Cerebellar nuclear complex (tissue), 1 donor: ENCODE results near the gene EFHD2.

Source experiments
- DNase-seq, 2 experiments: peaks; one replicate each; lab custom pipeline; 2025; lab: John Stamatoyannopoulos, UW

EFHD2 gene

DNA sequence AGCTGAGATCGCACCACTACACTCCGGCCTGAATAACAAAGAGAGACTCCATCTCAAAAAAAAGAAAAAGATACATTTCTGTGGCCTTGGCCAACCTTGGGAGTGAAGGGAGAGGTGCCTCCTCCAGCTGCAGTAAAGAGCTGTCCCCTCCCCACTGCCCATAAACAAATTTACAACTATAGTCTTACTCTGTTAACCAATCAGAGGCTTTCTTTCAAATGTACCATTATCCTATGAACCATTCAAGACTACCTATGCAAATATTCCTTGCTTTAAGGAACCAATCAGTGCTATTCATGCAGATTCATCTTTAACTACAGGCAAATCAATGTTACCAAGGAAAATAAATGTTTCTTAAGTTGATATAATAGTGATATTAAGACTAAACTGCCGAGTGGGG lies 67.2 kb downstream of the EFHD2 start:
- no peak for DNase-seq

DNA sequence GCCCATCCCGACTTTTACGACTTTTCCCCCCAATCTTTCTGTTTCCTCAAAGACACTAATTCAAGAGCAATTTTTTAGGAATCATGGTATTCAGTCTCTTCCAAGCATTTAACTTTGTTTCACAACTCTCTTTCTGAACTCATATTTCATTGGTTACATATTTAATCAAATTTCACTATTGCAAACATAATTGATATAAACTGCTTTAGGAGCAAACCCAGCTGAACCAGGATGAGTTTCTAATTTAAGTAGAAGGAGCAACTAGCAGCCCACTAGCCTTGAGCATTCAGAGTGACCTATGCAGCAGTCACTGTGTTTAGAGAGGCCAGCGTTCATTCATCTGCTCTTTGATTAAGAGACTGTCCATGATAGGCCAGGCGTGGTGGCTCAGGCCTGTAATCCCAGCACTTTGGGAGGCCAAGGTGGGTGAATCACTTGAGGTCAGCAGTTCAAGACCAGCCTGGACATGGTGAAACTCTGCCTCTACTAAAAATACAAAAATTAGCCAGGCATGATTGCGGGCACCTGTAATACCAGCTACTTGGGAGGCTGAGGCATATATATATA lies 68.0 kb downstream of the EFHD2 start:
- DNase-seq: no peak
